Endothelial cell of umbilical vein (primary cell): Measurements from ENCODE around the gene EOLA1.

Source experiments
- EZH2 ChIP-seq: IDR thresholded peaks from 2 replicates; pipeline ENCODE4 v1.6.1; 2012; ENCODE audit warnings: borderline replicate concordance, low read depth, mild to moderate bottlenecking, moderate library complexity, low read length, inconsistent platforms; ENCODE audit not compliant: severe bottlenecking
- FOS ChIP-seq: IDR thresholded peaks from 2 replicates; pipeline ENCODE4 v1.6.1; 2011; ENCODE audit warnings: mild to moderate bottlenecking, low read length, moderate library complexity, borderline replicate concordance; ENCODE audit not compliant: insufficient read depth
- JUN ChIP-seq: IDR thresholded peaks from 2 replicates; pipeline ENCODE4 v1.6.1; 2011; ENCODE audit warnings: borderline replicate concordance, low read depth; ENCODE audit not compliant: insufficient read length, insufficient read depth
- POLR2A ChIP-seq: IDR thresholded peaks from 2 replicates; pipeline ENCODE4 v1.6.1; 2012; ENCODE audit warnings: low read depth, mild to moderate bottlenecking, control low read depth, low read length
- TF ChIP-seq, protein P1 (sequence below), 2 donors: IDR thresholded peaks; 1 replicate in 1 of 2; 2 replicates in 1 of 2; pipeline ENCODE4 v1.5.1; 2011; ENCODE audit warnings: low read length in 2 of 2, mild to moderate bottlenecking in 2 of 2, moderate library complexity in 2 of 2, control low read depth in 1 of 2, inconsistent platforms in 1 of 2, low read depth in 1 of 2; ENCODE audit not compliant: insufficient read depth in 1 of 2; ENCODE audit errors: extremely low read depth in 1 of 2
- TF ChIP-seq, protein P2 (sequence below): IDR thresholded peaks from 2 replicates; pipeline ENCODE4 v1.6.1; 2011; ENCODE audit not compliant: insufficient read depth, insufficient read length

DNA sequence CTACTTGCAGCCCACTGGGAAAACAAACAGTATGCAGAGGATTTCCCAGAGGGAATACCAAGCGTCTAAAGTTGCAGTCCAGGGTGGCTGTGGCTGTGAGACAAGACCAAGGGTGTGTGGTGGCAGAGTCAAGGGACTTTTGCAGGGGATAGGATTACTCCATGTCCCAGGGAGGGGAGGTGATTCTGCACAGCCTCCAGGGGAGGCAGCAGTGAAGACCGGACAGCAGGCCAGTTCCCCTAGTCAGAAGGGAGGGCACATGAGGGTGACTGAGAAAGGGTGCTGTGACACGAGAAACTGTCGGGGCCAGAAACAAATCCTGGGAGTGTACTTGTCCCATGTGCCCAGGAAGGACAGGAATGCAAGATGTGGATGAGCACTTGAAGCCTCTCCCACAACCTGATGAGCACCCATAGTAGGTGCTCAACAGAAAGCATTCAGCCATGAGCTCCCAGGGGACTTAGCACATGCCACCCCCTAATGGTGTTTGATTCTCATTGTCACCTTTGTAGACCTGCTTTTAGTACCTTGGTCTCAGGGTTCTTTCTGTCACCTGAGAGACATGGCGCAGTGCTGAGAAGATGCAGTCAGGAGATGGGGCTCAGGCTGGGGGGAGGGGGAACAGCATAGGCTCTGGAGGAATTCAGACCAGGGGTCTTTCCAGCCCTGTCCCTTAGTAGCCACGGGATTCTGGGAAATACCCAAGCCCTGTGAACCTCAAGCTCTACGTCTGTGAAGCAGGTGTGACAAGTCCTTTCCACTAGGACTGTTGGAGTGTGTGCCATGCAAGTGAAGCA is 27.0 kb downstream of the EOLA1 start:
- TF ChIP-seq POLR2A (no peak), EZH2 (no peak), FOS (no peak), JUN (no peak)
- TF ChIP-seq, protein P1, sequence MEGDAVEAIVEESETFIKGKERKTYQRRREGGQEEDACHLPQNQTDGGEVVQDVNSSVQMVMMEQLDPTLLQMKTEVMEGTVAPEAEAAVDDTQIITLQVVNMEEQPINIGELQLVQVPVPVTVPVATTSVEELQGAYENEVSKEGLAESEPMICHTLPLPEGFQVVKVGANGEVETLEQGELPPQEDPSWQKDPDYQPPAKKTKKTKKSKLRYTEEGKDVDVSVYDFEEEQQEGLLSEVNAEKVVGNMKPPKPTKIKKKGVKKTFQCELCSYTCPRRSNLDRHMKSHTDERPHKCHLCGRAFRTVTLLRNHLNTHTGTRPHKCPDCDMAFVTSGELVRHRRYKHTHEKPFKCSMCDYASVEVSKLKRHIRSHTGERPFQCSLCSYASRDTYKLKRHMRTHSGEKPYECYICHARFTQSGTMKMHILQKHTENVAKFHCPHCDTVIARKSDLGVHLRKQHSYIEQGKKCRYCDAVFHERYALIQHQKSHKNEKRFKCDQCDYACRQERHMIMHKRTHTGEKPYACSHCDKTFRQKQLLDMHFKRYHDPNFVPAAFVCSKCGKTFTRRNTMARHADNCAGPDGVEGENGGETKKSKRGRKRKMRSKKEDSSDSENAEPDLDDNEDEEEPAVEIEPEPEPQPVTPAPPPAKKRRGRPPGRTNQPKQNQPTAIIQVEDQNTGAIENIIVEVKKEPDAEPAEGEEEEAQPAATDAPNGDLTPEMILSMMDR (IDR thresholded peaks at IDR 0.05; ENCODE audit: extremely low read depth in 1 of 2, insufficient read depth in 1 of 2, low read depth in 1 of 2, low read length in 2 of 2): no peak
- TF ChIP-seq, protein P2, sequence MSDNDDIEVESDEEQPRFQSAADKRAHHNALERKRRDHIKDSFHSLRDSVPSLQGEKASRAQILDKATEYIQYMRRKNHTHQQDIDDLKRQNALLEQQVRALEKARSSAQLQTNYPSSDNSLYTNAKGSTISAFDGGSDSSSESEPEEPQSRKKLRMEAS: no peak
